Measurements from ENCODE around the gene REXO5. TPM values are rescaled to one million over a fixed set of nuclear protein-coding genes. Genes with fewer than 3 reads are reported as not detected.

REXO5 gene
- total RNA-seq, 1 experiment from 2014 or later: 4.0 TPM

DNA sequence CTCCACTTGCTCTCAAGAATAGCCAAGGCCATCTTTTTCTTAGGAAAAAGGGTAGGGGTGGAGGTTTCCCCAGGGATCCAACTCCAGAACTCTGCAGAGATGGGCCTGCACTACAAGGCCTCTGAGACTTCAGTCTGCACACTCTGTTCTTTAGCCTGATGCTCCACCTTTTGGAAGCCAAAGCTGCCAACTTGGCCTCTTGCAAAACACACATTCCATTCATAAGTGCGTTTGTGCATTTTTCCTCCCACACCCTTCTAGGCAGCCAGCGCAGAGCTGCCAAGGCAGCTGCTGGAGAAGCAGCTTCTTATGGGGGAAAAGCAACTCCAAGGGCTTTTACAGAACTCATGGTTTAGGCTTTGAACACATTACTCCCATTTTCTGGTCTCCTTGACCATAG, 45.3 kb downstream of the REXO5 start:
- TF ChIP-seq, protein P1, sequence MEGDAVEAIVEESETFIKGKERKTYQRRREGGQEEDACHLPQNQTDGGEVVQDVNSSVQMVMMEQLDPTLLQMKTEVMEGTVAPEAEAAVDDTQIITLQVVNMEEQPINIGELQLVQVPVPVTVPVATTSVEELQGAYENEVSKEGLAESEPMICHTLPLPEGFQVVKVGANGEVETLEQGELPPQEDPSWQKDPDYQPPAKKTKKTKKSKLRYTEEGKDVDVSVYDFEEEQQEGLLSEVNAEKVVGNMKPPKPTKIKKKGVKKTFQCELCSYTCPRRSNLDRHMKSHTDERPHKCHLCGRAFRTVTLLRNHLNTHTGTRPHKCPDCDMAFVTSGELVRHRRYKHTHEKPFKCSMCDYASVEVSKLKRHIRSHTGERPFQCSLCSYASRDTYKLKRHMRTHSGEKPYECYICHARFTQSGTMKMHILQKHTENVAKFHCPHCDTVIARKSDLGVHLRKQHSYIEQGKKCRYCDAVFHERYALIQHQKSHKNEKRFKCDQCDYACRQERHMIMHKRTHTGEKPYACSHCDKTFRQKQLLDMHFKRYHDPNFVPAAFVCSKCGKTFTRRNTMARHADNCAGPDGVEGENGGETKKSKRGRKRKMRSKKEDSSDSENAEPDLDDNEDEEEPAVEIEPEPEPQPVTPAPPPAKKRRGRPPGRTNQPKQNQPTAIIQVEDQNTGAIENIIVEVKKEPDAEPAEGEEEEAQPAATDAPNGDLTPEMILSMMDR (conservative IDR thresholded peaks at IDR 0.05; ENCODE audit: low read depth, low read length): no peak
- TF ChIP-seq EZH2 (IDR thresholded peaks at IDR 0.05; ENCODE audit: low read length, unreplicated experiment) (no peak), EZH2phosphoT487 (IDR thresholded peaks at IDR 0.05; ENCODE audit: borderline replicate concordance, low read length) (no peak)
- CTCF ChIA-PET: interaction anchor here (0.5 to 1.1 kb wide), 4 partner anchors 41 to 449 kb away, joined by 3 to 5 read pairs (median 4); no protein-coding TSS in a partner anchor
- no TSS peak for BruUV-seq (replicated peaks)
- intact Hi-C loops (cut with micrococcal nuclease): loop anchor here (1.0 to 5.0 kb wide), 6 partner anchors 48 to 449 kb away; no protein-coding TSS in a partner anchor
- Histone ChIP-seq H3K4me3 (ENCODE audit: low read length) (no peak overlapping the region), H3K36me3 (ENCODE audit: low read depth, low read length) (peaks cover 12% of the 10 kb centered on the region; the same call in 1 of the 2 replicates), H3K4me1 (ENCODE audit: insufficient read depth, low read length) (peaks cover 36% of the 10 kb centered on the region), H3K9ac (ENCODE audit: low read length) (no peak overlapping the region), H3F3A (ENCODE audit: low read length, unreplicated experiment) (no peaks in the 10 kb centered on the region), H3K27me3 (ENCODE audit: low read length) (no peaks in the 10 kb centered on the region), H2AFZ (ENCODE audit: low read length) (no peak overlapping the region), H3K4me2 (ENCODE audit: low read length) (peak overlapping the region; percentile 33; the same call in 1 of the 2 replicates), H4K20me1 (ENCODE audit: low read length) (no peaks in the 10 kb centered on the region), H3K27ac (ENCODE audit: low read length) (no peak overlapping the region), H3K79me2 (ENCODE audit: low read length) (no peaks in the 10 kb centered on the region), H3K9me3 (ENCODE audit: low read length) (no peaks in the 10 kb centered on the region), H3K9me2 (replicated peaks; ENCODE audit: low read length) (no peaks in the 10 kb centered on the region)
- DNase-seq (peak; percentile 81), ATAC-seq (peak; percentile 85)
- POLR2A ChIA-PET (ENCODE audit: unreplicated experiment): interaction anchor here (0.6 to 0.7 kb wide), 2 partner anchors 48 to 449 kb away, joined by 3 to 6 read pairs; partner anchors contain the start of gene DCUN1D3

DNA sequence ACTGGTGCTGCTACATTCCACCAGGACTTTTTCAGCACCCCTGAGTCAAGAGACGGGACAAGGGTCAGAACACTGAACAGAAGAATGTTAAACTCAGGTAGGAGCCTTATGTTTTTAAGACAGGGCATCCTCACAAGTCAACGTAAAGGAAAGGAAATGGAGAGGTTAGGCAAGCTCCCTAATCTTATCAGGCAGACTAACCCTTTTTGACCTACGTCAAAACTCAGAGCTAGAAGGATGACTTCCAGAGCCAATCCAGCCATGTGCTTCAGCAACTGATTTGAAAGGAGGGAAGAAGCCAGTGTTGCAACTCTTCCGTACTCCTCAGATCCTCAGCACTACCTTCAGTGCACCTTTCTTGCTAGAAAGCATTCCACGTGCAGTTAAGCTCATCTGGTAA, 46.8 kb downstream of the REXO5 start:
- peaks cover 12% of the 10 kb centered on the region; the same call in 1 of the 2 replicates for H3K36me3 ChIP-seq (ENCODE audit: low read depth, low read length)
- H3K4me3 ChIP-seq (ENCODE audit: low read length): no peak overlapping the region
- H3K79me2 ChIP-seq (ENCODE audit: low read length): no peaks in the 10 kb centered on the region
- H3K9me3 ChIP-seq (ENCODE audit: low read length): no peaks in the 10 kb centered on the region
- no peaks in the 10 kb centered on the region for H3K9me2 ChIP-seq (replicated peaks; ENCODE audit: low read length)
- H3K27ac ChIP-seq (ENCODE audit: low read length): no peak overlapping the region
- BruUV-seq (replicated peaks): no TSS peak
- ChIA-PET POLR2A (ENCODE audit: unreplicated experiment) (no interaction called here), CTCF (no interaction called here)
- H3K27me3 ChIP-seq (ENCODE audit: low read length): no peaks in the 10 kb centered on the region
- H3K4me1 ChIP-seq (ENCODE audit: insufficient read depth, low read length): peaks cover 36% of the 10 kb centered on the region
- DNase-seq (no peak), ATAC-seq (no peak)
- intact Hi-C loops (cut with micrococcal nuclease): loop anchor here (5.0 kb wide), 1 partner anchor 249 kb away; no protein-coding TSS in a partner anchor
- H4K20me1 ChIP-seq (ENCODE audit: low read length): no peaks in the 10 kb centered on the region
- H2AFZ ChIP-seq (ENCODE audit: low read length): no peak overlapping the region
- no peak overlapping the region for H3K9ac ChIP-seq (ENCODE audit: low read length)
- H3K4me2 ChIP-seq (ENCODE audit: low read length): no peak overlapping the region
- H3F3A ChIP-seq (ENCODE audit: low read length, unreplicated experiment): no peaks in the 10 kb centered on the region
- TF ChIP-seq EZH2phosphoT487 (IDR thresholded peaks at IDR 0.05; ENCODE audit: borderline replicate concordance, low read length): no peak
- TF ChIP-seq, protein P1 (conservative IDR thresholded peaks at IDR 0.05; ENCODE audit: low read depth, low read length): no peak
- no peak for TF ChIP-seq EZH2 (IDR thresholded peaks at IDR 0.05; ENCODE audit: low read length, unreplicated experiment)

DNA sequence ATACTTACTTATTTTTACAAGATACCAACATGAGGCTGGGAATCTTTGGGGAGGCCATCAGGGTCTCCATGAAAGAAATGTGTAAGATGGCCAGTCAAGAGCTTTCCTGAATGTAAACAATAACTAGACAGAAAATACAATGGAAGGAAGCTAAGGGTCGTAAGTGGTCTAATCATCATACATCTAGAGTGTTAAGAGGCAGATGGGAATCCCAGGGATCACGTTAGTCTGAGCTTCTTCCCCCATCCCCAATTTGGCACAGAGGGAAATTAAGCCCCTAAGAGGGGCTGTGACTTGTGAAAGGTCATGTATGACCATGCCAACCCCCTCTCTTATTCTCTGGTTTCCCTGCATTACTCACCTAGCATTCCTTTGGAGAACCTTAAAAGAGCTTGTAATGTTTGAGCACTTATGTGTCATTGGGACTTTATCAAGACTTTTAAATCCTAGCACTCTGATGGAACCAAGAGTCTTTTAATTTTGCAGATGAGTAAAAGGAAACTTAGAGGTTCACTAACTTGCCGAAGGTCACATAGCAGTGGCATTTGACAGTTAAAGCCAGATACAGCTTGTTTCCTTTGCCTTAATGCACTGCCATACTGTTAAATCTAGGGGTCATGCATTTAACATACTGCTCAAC, 47.8 kb downstream of the REXO5 start:
- DNase-seq (peak; percentile 50), ATAC-seq (peak; percentile 42)
- no peaks in the 10 kb centered on the region for H3F3A ChIP-seq (ENCODE audit: low read length, unreplicated experiment)
- POLR2A ChIA-PET (ENCODE audit: unreplicated experiment): interaction anchor here (0.6 kb wide), 1 partner anchor 17 kb away, joined by 3 read pairs; no protein-coding TSS in a partner anchor
- peak overlapping the region; percentile 12; the same call in 1 of the 2 replicates for H3K27ac ChIP-seq (ENCODE audit: low read length)
- H3K9me3 ChIP-seq (ENCODE audit: low read length): no peaks in the 10 kb centered on the region
- no peak for TF ChIP-seq EZH2 (IDR thresholded peaks at IDR 0.05; ENCODE audit: low read length, unreplicated experiment)
- no peak for TF ChIP-seq EZH2phosphoT487 (IDR thresholded peaks at IDR 0.05; ENCODE audit: borderline replicate concordance, low read length)
- TF ChIP-seq, protein P1 (conservative IDR thresholded peaks at IDR 0.05; ENCODE audit: low read depth, low read length): no peak
- no peaks in the 10 kb centered on the region for H3K79me2 ChIP-seq (ENCODE audit: low read length)
- H2AFZ ChIP-seq (ENCODE audit: low read length): no peak overlapping the region
- intact Hi-C loops (cut with micrococcal nuclease): loop anchor here (5.0 kb wide), 1 partner anchor 248 kb away; no protein-coding TSS in a partner anchor
- no peaks in the 10 kb centered on the region for H3K27me3 ChIP-seq (ENCODE audit: low read length)
- no peak overlapping the region for H3K4me3 ChIP-seq (ENCODE audit: low read length)
- no peak overlapping the region for H3K4me2 ChIP-seq (ENCODE audit: low read length)
- CTCF ChIA-PET: no interaction called here
- H3K4me1 ChIP-seq (ENCODE audit: insufficient read depth, low read length): peaks cover 36% of the 10 kb centered on the region
- H3K36me3 ChIP-seq (ENCODE audit: low read depth, low read length): peaks cover 12% of the 10 kb centered on the region; the same call in 1 of the 2 replicates
- H3K9ac ChIP-seq (ENCODE audit: low read length): no peak overlapping the region
- H3K9me2 ChIP-seq (replicated peaks; ENCODE audit: low read length): no peaks in the 10 kb centered on the region
- no peaks in the 10 kb centered on the region for H4K20me1 ChIP-seq (ENCODE audit: low read length)
- BruUV-seq (replicated peaks): no TSS peak
